ENCODE data around the gene HPD. TPM values are rescaled to one million over a fixed set of nuclear protein-coding genes. Genes with fewer than 3 reads are reported as not detected.

HPD gene
- total RNA-seq, 1 experiment from 2014 or later: 0.51 TPM

- H3K27ac ChIP-seq (ENCODE audit: low read length): no peak overlapping the region
- BruUV-seq (replicated peaks): no TSS peak
- ATAC-seq (no peak), DNase-seq (ENCODE audit: low read depth, low spot score) (no peak)
- ChIA-PET POLR2A (no interaction called here), CTCF (no interaction called here)
- H3K27me3 ChIP-seq (ENCODE audit: control insufficient read depth, insufficient read depth, low read length): no peaks in the 10 kb centered on the region
- no peak overlapping the region for H3K4me3 ChIP-seq (ENCODE audit: low read depth in 2 of 2, low read length in 2 of 2)
- TF ChIP-seq, protein P1, sequence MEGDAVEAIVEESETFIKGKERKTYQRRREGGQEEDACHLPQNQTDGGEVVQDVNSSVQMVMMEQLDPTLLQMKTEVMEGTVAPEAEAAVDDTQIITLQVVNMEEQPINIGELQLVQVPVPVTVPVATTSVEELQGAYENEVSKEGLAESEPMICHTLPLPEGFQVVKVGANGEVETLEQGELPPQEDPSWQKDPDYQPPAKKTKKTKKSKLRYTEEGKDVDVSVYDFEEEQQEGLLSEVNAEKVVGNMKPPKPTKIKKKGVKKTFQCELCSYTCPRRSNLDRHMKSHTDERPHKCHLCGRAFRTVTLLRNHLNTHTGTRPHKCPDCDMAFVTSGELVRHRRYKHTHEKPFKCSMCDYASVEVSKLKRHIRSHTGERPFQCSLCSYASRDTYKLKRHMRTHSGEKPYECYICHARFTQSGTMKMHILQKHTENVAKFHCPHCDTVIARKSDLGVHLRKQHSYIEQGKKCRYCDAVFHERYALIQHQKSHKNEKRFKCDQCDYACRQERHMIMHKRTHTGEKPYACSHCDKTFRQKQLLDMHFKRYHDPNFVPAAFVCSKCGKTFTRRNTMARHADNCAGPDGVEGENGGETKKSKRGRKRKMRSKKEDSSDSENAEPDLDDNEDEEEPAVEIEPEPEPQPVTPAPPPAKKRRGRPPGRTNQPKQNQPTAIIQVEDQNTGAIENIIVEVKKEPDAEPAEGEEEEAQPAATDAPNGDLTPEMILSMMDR (IDR thresholded peaks at IDR 0.05): no peak
- no peak for TF ChIP-seq TCF7L2 (IDR thresholded peaks at IDR 0.05; ENCODE audit: low read depth, low read length)
- in situ Hi-C loops (cut with HindIII; ENCODE audit: low pct_unique_long_range_greater_than_20kb, low sequenced_read_pairs): no loop called here
- no peaks in the 10 kb centered on the region for H3K9me3 ChIP-seq (ENCODE audit: control insufficient read depth, insufficient read depth, low read depth, low read length)
- intact Hi-C loops (cut with micrococcal nuclease; ENCODE audit: unreplicated experiment): no loop called here
- H3K36me3 ChIP-seq (ENCODE audit: control insufficient read depth, insufficient read depth, low read length): no peaks in the 10 kb centered on the region
- no peaks in the 10 kb centered on the region for H3K4me1 ChIP-seq (ENCODE audit: control insufficient read depth, insufficient read depth, low read length)
These were observed 14.5 kb upstream of the HPD start for GRCh38 chr12:121873216-121873569.

DNA sequence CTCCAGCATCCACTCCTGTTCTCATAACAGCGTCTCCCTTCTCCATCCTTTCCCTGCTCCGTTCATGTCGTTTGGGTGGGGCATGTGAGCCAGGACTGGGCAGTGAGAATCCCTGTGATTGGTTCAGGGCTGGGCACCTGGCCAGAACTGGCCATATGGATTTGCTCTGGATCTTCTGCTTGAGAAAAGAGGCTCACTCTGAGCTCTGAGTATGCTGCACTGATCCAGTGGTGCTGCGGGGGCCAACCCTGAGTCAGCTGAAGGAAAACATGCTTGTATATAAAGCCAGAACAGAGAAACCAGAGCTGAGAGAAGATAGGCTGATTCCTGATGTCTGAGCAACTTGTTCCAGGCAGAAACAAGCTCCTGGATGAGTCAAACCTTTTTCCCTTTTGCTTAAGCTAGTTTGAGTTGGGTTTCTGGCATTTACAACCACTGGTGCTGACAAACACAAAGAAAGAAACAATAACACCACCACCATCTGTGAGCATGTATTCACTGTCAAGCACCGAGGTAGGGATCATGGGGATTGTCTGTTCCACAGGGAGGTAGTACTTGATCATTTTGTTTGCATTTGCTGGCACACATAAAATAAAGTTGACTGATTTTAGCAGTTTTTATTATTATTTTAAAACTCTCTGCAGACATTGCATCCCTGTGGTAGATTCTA lies 14.0 kb upstream of the HPD start:
- H3K9me3 ChIP-seq (ENCODE audit: control insufficient read depth, insufficient read depth, low read depth, low read length): no peaks in the 10 kb centered on the region
- H3K36me3 ChIP-seq (ENCODE audit: control insufficient read depth, insufficient read depth, low read length): no peaks in the 10 kb centered on the region
- in situ Hi-C loops (cut with HindIII; ENCODE audit: low pct_unique_long_range_greater_than_20kb, low sequenced_read_pairs) (no loop called here), intact Hi-C loops (cut with micrococcal nuclease; ENCODE audit: unreplicated experiment) (no loop called here)
- DNase-seq (ENCODE audit: low read depth, low spot score): no peak
- no peak for TF ChIP-seq SIN3A (IDR thresholded peaks at IDR 0.05; ENCODE audit: borderline replicate concordance, insufficient read depth, low read depth, low read length)
- TF ChIP-seq, protein P1 (IDR thresholded peaks at IDR 0.05): no peak
- TF ChIP-seq TCF7L2 (IDR thresholded peaks at IDR 0.05; ENCODE audit: low read depth, low read length): no peak
- TF ChIP-seq, protein P2, sequence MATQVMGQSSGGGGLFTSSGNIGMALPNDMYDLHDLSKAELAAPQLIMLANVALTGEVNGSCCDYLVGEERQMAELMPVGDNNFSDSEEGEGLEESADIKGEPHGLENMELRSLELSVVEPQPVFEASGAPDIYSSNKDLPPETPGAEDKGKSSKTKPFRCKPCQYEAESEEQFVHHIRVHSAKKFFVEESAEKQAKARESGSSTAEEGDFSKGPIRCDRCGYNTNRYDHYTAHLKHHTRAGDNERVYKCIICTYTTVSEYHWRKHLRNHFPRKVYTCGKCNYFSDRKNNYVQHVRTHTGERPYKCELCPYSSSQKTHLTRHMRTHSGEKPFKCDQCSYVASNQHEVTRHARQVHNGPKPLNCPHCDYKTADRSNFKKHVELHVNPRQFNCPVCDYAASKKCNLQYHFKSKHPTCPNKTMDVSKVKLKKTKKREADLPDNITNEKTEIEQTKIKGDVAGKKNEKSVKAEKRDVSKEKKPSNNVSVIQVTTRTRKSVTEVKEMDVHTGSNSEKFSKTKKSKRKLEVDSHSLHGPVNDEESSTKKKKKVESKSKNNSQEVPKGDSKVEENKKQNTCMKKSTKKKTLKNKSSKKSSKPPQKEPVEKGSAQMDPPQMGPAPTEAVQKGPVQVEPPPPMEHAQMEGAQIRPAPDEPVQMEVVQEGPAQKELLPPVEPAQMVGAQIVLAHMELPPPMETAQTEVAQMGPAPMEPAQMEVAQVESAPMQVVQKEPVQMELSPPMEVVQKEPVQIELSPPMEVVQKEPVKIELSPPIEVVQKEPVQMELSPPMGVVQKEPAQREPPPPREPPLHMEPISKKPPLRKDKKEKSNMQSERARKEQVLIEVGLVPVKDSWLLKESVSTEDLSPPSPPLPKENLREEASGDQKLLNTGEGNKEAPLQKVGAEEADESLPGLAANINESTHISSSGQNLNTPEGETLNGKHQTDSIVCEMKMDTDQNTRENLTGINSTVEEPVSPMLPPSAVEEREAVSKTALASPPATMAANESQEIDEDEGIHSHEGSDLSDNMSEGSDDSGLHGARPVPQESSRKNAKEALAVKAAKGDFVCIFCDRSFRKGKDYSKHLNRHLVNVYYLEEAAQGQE (IDR thresholded peaks at IDR 0.05; ENCODE audit: insufficient read depth in 1 of 2, low read depth in 2 of 2, low read length in 1 of 2): no peak
- no peak for TF ChIP-seq POLR2AphosphoS5 (IDR thresholded peaks at IDR 0.05; ENCODE audit: low read depth, low read length)
- ChIA-PET CTCF (no interaction called here), POLR2A (no interaction called here)
- no peak overlapping the region for H3K4me3 ChIP-seq (ENCODE audit: low read depth in 2 of 2, low read length in 2 of 2)
- H3K27ac ChIP-seq (ENCODE audit: low read length): no peak overlapping the region
- H3K4me1 ChIP-seq (ENCODE audit: control insufficient read depth, insufficient read depth, low read length): no peaks in the 10 kb centered on the region
- BruUV-seq (replicated peaks): no TSS peak
- ATAC-seq: peak; percentile 46; the same call in 1 of the 2 replicates
- H3K27me3 ChIP-seq (ENCODE audit: control insufficient read depth, insufficient read depth, low read length): no peaks in the 10 kb centered on the region

All from Panc1 (cell line).